Stimulated activated naive CD4-positive, alpha-beta T cell treated with Interleukin-2 at 50 U/mL for 16 hours (primary cell): ENCODE results near the gene MEIOSIN.
"Not testable (repeated sequence)": the region's sequence is repeated elsewhere in the genome, so short reads cannot be mapped to it uniquely, and the experiment has no call there.

Experiments
- DNase-seq: peaks from one replicate; lab custom pipeline; 2025; lab: John Stamatoyannopoulos, UW

The MEIOSIN gene, protein sequence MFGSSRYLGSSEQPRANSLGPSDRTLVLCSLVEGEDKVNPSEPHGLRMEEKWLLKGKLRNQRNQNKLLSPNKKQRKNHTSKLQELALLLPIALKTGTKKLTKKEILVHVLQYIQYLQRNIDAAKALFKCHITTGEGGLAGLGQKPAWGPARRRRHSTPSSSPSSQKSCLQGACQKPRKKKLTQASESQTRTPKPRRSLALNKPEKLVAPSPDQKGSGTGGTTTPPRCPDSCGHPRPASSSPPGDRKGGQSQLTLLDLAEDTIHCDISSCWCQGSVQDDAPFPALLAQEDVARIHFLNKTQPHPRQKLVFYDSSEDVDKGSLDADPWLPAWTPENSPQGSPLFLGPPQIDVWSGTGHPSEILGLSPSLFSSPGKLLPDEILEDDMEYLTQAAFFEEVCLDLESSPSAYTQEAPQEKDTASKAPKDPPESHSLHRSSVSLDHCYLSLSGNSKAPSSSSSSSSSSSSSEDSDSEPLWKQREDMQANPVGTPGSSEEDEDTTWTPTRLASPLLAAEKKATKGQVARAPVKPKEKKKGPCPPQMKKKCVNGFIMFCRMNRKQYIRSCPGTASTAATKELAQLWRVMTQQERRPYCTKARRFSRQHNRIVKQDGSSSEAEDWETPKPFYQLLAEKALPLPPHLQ

DNA sequence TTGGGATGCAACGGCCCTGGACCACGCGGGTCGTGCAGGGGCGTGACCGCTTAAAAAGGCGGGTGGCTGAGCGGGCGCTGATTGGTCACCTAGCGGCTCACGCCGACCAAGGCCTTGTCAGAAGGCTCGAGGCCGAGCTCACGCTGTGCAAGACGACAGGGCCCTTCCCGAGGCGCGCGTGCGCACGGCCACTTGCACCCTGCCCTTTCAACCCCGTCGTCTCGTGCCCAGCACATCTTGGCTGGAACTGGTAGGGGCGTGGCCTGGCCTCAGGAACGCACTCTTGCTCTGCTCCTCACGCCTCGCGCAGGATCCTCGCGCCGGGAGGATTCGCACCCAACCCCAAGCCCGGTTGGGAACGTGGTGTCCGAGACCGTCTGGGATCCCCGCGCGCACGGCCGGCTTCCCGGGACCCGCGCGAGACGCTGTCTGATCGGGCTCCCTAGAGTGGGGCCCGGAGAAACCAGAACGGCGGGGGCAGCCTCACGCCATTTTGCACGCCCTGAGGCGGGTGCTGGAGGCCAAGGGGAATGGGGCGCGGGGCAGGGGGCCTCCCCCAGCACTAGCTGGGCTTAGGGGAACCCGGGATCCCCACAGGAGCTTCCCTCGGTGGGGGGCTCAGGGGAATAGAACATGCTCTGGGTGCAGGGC is at the start of gene MEIOSIN:
Gene MEIOSIN (plus strand): TSS at position 280 of the 651 bp plus-strand sequence. CDS start 1,938 bp downstream, outside the sequence.
- no peak for DNase-seq

DNA sequence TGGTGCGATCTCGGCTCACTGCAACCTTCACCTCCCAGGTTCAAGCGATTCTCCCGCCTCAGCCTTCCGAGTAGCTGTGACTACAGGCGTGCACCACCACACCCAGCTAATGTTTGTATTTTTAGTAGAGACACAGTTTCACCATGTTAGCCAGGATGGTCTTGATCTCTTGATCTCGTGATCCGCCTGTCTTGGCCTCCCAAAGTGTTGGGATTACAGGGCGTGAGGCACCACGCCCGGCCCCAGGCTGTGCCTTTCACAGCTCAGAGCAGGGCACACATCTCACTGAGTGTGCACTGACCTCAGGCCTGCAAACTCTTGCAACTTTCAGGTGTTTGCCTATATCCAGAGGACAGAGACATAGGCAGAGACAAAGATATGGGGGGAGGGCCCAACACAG is 48.2 kb upstream of the MEIOSIN start:
- DNase-seq: not testable (repeated sequence)

DNA sequence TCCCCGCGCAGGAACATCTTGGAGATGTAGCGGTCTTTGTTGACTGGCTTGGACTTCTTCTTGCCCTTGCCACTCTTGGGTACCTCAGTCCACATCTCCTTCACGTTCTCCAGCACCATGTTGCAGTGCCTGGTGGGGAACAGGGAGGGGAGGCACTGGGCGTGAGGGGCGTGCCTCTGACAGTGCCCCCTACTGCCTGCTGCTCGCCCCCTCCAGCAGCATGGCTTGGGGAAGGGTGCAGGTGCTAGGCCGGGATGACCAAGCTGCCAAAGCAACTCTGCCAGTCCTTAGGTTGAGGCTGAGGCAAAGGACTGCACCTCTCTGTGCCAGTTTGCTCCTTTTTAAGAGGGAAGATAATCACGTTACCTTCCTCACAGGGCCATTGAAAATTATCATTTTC is 45.6 kb upstream of the MEIOSIN start:
- no peak for DNase-seq

DNA sequence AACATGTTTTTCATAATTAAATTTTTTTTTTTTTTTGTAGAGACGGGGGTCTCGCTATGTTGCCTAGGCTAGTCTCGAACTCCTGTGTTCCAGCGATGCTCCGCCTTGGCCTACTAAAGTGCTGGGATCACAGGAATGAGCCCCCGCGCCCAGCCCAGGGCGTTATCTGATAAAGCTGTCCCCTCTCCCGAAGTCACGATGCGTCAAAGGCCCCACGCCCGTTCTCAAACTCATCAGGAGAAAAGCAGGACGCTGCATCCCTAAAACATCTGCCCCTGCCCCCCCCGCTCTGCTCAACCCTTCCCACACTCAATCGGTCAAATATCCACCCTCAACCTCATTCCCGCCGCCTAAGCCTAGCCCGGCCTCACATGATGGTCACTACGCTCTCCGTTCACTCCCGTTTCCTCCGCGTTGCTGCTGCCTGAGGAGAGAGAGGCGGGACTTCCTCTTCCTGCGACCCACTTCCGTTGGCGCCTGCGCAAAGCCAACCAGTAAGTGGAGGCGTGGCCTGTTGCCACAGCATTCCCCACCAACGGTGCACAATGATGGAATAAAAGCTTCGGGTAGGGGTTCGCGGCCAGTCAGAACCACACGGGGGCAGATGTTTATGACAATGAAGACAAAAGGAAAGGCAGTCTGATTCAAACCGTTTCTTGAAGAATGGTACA is 41.6 kb upstream of the MEIOSIN start, which contains the start of gene SNRPD2:
Gene SNRPD2 (minus strand): TSS at position 438 of the 671 bp plus-strand sequence. CDS start 65 bp downstream, at position 373.
- peak; percentile 92 for DNase-seq

DNA sequence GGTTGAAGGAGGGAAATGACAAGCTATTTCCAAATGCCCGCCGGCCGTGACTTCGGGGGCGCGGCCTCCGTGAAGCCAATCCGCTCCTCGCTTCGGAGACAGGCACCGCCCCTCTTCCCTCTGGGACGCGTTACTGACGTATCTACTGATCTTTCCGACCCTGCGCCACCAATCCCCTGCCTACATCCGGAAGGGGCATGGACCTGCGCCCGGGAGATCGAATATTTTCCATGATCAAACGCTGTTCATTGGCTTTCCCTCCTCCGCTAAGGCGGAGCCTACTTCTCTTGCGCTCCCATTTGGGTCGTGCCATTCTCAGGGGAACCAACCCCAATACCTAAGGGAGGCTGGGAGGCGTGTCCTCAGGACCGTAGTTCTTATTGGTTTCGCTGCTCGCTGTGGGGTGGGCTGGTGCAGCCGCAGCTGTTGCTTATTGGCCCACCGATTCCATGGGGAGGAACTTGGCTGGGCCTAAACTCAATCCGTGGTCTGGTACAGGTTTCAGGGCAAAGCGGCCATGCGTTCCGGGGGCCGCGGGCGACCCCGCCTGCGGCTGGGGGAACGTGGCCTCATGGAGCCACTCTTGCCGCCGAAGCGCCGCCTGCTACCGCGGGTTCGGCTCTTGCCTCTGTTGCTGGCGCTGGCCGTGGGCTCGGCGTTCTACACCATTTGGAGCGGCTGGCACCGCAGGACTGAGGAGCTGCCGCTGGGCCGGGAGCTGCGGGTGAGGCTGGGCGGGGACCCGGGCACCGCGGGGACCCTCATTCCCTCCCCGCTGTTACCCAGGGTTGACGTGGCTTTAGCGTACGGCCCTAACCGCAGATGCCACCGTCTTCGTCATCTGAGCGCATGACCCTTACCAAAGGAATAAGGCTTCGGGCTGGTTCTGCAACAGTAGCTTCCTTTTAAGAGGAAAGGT is 40.8 kb upstream of the MEIOSIN start, which contains the start of gene QPCTL:
Gene QPCTL (plus strand): TSS at position 480 of the 919 bp plus-strand sequence. CDS start 38 bp downstream, at position 518.
- DNase-seq: peak; percentile 100

DNA sequence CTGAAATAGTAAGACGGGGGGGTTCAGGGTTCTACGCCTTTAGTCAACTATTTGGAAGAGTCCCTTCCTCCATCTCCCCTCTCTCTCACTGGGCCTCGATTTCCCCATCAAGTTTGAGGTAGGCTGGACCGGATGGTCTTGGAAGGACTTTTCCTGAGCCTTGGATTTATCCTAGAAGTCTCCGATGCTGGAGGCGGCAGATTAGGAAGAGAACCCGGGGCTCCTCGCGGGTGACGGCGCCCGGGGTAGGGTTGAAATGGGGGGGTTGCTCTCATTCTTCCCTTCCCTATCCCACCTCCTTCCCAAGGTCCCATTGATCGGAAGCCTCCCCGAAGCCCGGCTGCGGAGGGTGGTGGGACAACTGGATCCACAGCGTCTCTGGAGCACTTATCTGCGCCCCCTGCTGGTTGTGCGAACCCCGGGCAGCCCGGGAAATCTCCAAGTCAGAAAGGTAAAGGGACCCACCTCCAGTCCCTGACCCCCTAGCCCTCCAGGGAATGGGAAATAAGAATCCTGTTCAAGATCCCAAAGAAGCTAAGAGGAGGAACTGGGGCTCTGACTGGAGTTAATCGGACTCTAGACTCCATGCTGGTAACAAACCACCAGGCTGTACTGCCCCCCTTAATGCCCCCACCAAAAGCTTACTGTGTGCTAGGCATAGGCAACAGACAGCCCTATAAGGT is 40.0 kb upstream of the MEIOSIN start:
- DNase-seq: peak; percentile 71

DNA sequence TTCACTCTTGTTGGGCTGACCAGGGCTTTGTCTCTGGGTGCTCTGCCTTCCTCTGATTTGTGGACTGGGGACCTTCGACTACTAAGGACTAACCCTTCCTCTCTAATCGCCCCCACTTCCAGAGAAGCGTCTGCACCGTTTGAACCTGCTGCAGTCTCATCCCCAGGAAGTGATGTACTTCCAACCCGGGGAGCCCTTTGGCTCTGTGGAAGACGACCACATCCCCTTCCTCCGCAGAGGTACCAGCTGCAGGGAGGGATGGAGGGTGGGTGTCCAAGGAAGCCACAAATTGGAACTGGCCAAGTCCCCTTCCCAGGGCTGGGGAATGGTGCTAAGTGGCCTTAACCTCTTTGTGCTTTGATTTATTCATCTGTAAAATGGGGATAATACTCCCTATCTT is 31.6 kb upstream of the MEIOSIN start:
- no peak for DNase-seq

DNA sequence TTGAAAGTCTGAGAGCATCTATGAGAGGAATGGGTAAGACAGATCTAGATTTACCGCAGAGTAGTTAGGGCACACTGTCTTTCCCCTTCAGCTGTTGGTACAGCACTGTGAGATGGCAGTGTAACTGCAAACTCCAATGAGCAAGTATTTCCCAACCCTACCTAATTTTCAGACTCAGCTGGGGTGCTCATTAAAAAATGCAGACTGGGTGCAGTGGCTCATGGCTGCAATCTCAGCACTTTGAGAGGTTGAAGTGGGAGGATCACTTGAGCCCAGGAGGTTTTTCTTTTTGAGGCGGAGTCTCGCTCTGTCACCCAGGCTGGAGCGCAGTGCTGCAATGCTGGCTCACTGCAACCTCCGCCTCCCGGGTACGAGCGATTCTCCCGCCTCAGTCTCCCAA is 28.1 kb upstream of the MEIOSIN start:
- DNase-seq: no peak

DNA sequence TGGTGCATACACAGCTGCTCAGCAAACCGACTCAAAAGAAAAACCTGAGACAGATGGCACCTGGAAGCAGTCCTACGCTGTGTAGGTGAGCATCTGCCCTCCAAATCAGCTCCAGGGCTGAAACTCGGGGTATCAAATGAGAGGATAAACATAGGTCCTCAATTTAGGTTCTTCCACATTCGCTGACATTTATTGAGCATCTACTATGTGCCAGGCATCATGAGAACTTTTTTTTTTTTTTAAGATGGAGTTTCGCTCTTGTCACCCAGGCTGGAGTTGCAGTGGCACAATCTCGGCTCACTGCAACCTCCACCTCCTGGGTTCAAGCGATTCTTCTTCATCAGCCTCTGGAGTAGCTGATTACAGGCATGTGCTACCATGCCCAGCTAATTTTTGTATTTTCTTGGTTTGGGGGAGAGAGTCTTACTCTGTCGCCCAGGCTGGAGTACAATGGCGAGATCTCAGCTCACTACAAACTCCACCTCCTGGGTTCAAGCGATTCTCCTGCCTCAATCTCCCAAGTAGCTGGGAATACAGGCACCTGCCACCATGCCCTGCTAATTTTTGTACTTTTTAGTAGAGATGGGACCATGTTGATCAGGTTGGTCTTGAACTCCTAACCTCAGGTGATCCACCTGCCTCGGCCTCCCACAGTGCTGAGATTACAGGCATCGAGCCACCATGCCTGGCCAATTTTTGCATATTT is 27.4 kb upstream of the MEIOSIN start:
- no peak for DNase-seq

DNA sequence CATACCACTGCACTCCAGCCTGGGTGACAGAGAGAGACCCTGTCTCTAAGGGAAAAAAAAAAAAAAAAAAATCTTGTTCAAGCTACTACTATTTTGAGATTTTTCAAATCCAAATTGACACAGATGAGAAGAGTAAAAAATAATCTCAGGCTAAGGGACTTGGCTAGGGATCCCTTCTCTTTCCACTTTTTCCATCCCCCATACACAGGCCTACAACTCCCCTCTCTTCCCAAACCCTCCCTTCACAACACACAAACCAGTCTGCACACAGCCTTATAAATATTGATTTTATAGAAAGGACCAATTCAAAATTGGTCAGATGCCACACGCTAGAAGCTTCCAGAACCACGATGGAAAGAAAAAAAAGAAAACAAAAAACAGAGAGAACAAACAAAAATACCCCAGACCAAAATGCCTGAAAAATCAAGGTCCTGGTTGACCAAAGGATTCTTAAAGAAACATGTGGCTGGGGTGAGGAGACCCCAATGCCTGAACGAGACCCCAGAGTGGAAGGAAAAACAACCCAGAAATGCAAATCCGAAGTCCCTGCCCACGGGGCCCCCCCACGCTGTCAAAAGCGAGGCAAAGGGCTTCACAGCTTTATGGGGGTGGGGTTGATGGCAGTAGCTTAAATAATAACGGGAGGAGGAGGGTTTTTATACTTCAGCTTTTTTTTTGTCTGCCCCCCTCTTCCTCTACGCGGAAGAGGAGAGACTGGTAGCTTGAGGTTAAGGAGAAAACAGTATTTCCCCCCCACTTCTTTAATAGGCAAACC is 22.7 kb upstream of the MEIOSIN start:
- DNase-seq: no peak

DNA sequence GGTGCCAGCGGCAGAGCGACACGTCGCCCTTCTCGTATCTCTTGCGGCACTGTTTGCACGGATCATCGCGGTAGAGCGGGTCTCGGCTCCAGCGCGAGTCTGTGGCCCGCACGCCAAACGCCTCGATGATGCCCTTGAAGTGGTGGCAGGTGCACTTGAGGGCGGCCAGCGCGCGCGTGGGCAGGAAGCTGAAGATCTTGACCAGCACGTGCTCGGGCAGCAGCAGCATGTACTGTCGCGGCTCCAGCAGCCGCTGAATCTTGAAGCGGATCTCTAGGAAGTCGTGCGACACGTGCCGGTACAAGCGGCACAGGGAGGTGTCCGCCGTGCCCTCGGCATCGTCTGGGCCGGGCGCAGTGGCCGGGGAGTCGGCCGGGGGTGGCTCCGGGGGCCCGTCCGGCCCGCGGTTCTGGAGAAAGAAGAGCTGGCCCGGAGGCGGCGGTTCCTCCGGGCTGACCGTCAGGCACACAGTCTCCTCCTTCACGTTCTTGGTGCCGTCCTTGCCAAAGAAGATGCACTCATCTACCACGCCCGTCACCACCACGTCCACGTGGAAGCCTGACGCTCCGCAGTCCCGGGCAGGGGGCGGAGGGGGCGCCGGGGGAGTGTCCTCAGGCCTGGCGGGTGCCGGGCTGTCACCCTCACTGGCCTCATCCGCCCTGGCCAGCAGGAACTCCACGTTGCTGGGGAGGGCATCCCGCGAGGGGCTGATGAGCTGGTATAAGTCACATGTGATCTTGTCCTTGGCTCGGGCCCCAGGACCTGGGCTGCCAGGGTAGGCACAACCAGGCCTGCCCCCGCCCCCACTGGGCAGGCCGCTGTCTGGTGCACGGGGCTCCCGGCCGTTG is 21.2 kb upstream of the MEIOSIN start:
- DNase-seq: no peak

DNA sequence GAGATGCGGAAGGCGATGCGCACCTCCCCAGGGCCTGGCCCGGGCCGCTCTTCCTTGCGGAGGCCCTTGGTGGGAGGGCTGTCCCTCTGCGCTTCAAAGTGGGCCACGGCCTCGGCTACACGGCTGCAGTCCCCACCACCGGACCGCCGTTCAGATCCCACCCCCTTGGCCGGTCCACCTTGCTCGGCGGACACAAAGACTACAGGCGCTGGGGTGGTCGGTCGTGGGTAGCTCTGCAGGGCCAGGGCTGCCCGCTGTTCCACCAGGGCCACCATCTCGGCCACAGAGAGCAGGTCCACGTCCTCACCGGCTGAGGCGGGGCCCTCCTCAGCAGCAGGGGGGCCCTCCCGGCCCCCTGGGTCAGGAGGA is 20.6 kb upstream of the MEIOSIN start:
- DNase-seq: no peak

DNA sequence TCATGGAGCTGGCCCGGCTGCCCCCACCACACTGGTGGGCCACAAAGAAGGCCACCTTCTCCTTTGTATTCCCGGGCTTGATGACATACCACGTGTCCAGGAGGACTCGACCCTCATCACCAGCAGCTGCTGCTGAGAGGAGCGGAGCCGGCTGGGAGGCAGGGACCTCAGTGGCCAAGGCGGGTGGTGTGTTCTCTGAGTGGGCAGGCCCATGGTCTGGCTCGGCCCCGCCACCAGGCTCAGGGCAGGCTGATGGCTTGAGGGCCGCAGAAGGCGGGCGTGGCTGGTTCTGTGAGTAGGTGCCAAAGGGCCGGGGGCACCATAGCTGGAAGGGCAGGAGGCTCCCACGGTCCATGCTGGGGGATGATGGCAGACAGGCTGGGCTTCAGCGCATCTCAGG is 20.1 kb upstream of the MEIOSIN start:
- no peak for DNase-seq

DNA sequence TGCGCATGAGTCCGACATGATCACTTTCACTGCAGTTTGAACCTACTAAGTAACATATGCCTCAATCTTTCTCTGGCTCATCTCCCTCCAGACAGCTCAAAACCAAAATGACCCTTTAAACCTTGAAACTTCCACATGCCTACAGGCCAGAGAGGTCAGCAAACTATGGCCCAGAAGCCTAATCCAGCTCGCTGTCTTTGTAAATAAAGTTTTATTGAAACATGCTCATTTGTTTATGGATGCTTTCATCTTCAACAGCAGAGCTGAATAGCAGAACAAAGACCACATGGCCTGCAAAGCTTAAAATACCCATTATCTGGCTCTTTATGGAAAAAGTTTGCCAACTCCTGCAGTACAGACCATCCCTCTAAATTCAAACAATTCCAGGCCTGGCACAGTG is 18.1 kb upstream of the MEIOSIN start:
- DNase-seq: no peak

DNA sequence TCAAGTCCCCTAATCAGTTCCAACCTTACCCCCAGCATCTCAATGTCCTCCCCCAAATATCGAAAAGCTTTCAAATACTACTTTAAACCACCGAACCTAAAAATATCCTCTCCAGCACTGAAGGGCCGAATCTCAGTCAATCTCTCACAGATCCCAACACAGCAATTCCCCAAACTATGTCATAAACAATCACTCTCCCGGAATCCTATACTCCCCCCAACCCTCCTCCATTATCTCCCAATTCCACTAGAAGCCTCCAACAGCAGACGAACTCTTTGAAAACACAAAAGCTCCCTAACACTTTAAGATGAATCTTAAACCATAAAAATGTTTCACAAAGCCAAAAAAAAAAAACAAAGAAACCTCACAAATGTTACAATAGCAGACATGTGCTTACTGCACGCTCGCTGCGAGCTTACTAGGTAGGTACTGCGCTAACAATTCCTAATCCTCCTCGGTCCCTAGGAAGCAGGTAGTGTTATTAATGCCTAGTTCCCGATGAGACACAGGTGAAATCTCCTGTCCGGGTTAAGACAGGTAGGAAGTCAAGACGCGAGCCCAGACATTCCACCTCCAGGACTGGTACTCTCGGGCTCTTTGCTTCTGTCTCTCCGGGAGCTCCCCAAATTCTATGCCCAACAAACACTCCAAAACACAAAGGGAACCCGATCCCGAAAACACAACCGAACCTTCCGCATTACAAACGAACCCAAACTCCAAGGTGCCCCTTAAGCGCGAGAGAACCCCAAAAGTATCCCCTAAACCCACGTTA is 16.7 kb upstream of the MEIOSIN start:
- DNase-seq: no peak

DNA sequence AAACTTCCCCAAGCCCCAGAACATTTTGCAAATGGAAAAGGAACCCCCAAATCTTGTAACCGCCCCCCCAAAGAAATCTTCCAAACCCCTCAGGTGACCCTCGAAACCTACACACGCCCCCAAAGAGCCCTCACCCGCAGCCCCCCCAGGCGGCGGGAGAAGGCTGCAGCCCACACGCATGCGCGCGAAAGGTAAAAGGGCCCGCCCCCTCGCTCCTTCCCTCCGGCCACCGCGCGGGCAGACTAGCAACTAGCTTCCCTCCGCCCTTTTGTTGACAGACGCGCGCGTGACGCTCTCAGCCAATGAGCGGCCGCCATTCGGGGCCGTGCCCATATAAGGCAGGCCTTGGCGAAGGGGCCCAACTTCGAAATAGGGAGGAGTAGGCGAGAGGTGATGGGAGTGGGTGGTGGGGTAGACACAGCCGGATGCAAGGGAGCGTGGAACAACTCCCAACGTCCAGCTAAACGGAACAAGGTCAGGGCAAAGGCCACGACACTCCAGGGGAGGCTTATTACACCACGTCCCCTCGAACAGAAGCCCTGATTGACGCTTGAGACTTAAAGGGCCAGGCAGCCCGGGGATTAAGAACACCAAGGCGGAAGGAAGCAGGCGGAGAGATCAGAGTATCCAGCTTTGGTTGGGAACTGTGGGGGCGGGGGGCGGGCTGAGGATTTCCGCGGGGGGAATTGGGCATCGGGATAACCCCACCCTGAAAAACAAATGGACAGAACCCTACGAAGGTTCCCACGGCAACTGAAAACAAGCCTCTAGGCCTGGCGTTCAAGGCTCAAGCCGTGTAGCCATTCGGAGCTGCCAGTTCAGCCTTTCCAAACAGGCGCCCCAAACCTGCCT is 15.9 kb upstream of the MEIOSIN start:
- peak; percentile 97 for DNase-seq
